ENCODE measurements around the gene GFRA1.

The GFRA1 gene

GRCh38 chr10:116121640-116122525 is 151.1 kb downstream of the GFRA1 start:
- no peak for DNase-seq

GRCh38 chr10:116120688-116121455 is 152.1 kb downstream of the GFRA1 start:
- no peak for DNase-seq

DNA sequence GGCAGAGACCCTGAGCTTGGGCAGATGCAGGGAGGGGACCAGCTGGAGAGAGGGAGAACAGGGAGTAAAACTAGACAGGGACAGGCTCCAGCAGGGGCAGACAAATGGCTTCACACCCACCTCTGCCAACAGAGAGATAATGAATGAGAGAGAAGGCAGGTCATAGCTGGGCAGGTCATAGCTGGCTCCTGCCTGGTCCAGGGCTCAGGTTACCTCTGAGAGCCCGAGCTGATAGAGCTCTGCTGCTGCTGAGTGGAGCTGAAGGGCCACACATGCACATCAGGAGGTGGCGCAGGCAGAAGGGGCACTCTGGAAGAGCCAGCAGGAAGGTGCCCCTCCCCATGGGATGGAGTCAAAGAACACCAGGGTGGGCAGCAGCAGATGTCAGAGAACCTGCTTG is 154.2 kb downstream of the GFRA1 start:
- DNase-seq, result no peak

DNA sequence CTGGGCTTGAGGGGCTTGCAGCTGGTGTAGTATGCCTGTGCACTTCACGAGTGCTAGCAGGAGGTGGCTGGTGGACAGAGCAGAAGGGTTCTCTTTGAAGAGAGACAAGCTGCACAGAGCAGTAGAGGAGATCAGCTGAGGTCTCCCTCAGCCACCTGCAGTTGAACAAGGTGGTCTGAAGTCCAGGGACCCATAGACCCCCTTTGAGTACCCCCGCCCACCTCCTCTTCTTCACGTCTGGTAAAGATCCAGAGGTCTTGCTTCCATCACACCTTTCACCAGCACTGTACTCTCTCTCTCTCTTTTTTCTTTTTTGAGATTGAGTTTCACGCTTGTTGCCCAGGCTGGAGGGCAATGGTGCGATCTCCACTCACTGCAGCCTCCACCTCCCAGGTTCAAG is 157.2 kb downstream of the GFRA1 start:
- DNase-seq, result no peak

GRCh38 chr10:116115036-116115641 is 157.9 kb downstream of the GFRA1 start:
- DNase-seq, result no peak

DNA sequence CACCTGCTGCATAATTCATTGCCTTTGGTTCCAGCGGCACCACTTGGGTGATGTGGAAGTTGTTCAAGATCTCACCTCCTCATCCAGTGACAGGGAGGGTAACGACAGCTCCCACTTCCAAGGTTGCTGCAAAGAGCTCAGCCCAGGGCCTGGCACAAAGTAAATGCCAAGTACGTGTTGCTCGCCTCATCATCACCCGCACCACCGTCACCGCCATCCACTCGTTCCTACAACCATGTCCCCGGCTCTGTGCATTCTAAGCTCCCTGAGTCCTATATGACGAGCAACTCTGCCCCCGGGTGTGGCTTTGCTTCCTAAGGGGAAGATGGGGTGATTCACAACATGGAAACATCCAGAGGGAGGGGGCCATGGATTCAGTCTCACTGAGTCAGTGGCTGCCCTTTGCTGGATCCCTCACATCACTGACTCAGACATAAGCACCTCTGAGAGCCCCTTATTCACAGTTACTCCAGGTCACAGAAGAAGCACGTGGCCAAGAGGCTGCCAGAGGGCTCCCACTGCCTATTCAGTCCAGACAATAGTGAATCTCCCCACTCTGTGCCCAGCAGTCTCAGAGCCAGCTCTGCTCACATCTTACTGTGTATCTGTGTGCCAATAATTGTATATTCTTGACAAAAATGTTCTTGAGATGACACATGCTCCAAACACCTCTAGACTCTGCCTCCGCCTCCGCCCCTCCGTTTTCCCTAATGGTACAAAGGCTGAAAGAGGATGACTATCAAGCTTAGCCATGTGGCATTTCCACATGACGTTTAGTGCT is 159.1 kb downstream of the GFRA1 start:
- no peak for DNase-seq

DNA sequence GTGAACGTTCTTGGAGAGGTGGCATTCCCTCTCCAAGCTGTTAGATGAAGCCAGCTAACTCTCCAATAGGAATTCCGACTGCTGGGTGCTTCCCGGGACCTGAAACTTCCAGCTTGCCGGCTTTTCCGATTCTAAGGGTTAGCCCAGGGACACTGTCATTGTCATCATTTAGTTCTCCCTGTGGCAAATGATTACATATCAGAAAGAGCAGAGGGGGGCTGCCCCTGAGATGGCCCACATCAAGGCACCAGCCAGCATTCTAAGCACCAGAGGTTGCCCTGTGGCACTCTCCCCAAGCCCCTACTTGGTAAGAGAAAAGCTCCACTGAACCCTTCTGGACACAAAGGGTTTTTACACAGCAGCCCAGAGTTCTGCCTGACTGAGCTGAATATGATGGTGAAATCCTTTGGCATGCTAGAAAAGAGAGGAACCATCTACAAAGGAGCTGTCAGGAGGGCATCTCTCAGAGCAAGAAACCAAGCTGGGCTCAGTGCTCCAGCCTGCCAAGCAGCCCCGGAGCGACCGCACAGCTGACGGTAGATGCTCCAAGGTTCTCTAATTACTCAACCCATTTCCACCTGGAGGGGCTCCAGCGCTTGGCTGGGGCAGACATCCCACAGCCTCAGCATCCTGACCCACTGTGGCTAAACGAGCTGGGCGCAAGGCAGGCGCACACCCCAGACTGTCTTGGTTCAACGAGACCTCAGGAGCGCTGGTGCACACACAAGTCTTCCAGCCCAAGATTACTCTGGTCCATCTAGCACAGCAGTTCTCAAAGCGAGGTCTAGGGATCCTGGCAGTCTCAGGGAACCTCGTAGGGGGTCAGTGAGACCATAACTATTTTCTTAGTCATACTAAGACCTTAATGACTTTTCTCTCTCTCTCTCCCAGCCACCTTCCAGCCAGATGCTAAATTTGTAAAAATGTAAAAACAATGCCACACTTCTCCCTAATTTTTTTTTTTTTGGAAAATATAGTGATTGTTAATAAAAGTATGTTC is 160.5 kb downstream of the GFRA1 start:
- no peak for DNase-seq

- DNase-seq, result no peak
Observed at GRCh38 chr10:116111483-116112095, 161.4 kb downstream of the GFRA1 start.

GRCh38 chr10:116110736-116111135 is 162.3 kb downstream of the GFRA1 start:
- DNase-seq, result no peak

DNA sequence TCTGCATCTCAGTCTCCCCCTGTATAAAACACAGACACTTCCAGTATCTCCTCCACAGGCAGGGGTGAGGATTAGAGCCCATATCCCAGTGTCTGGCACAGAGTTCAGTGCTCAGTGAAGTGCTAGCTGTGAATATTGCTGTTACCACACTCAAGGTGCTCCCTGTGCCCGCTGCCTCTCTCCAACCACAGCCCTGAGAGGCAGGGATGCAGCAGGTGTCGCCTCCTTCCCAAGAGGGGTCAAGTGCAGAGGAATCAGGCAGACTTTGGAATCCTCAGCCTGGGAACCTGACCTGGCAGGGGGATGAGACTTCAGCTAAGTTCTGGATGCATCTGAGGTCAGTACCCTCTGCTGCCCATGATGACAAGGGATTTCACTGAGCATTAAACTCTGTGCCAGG is 163.1 kb downstream of the GFRA1 start:
- DNase-seq, result no peak

DNA sequence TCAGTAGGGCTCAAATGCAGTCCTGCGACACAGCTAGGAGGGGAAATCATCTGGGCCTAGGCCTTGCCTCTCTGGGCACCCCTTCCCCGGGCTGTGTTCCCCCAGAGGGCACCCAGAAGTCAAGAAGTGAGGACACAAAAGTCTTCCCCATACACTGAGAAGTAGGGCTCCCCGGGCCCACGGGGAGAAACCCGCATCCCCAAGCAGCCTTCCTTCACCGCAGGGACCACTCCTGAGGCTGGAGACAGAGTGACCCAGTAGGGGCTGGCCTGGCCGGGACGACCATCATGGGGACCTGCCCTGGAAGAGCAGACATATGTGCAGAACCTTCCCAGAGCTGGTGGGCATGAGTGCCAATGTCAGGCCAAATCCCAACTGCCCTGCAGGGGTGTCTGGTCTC is 163.5 kb downstream of the GFRA1 start:
- no peak for DNase-seq

GRCh38 chr10:116108095-116108494 is 164.9 kb downstream of the GFRA1 start:
- no peak for DNase-seq

- DNase-seq, result no peak
Observed at GRCh38 chr10:116106611-116107010, 166.4 kb downstream of the GFRA1 start.

- no peak for DNase-seq
Observed at GRCh38 chr10:116105264-116105663, 167.7 kb downstream of the GFRA1 start.

- DNase-seq, result no peak
Observed at GRCh38 chr10:116104210-116104932, 168.6 kb downstream of the GFRA1 start.

DNA sequence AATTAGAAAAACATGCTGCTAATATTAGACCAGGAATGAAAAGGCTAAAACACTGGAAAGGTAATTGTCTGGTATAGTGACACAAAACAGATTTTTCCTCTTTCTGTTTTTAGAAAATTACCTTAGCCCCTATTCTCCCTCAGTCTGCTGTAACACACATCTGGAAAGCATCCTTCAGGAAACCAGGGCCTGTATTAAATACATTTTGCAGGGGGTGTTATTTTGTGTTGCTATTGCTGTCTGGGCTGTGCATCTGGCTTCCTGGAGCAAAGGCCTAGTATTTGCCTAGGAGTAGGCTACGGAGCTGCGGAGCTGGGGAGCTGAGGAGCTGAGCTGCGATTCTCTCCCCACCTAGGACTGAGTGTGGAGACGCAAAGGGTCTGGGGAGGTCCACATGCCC is 169.3 kb downstream of the GFRA1 start:
- no peak for DNase-seq

DNA sequence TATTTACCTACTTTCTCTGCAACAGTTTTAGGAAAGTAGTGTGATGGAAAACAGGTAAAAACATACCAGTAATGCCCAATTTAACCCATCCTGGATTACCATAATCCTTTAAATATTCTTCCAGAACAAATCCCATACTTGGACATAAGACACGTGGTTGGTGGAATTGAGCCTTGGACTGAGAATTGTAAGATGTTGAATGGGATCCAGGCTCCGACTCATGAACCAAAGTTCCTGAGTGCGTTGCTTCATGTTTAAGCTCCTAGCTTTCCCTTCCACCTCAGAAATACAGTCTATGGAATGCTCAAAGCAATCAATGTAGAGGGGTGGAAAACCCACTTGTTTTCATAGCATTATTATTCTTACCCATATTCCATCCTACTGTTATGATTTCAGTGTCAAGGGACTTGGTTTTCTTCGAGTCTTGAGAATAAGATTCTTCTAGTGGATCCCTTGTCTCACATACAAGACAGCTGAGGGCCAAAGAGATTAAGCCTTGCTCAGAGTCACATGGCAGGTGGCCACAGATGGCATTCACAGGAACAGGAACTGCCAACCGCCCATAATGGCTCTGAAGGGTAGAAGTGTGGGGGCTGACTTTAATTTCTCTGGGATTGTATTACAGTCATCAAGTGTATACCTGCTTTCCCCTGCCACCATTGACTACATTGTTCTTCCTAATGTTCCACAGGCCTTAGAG is 171.2 kb downstream of the GFRA1 start:
- no peak for DNase-seq

GRCh38 chr10:116100984-116101383 is 172.0 kb downstream of the GFRA1 start:
- no peak for DNase-seq

GRCh38 chr10:116099023-116099420 is 174.0 kb downstream of the GFRA1 start:
- no peak for DNase-seq
